GM21367 (cell line): Measurements from ENCODE around the gene B3GNT2.
A peak's percentile ranks its signal among the peaks of the same experiment; 100 is the strongest.
"Not testable (repeated sequence)": the region's sequence is repeated elsewhere in the genome, so short reads cannot be mapped to it uniquely, and the experiment has no call there.

Experiments used
- ATAC-seq: cut with Tn5 transposase; IDR thresholded peaks from one replicate; pipeline ENCODE4 v1.9.1; 2021; ENCODE audit not compliant: unreplicated experiment

The B3GNT2 gene

DNA sequence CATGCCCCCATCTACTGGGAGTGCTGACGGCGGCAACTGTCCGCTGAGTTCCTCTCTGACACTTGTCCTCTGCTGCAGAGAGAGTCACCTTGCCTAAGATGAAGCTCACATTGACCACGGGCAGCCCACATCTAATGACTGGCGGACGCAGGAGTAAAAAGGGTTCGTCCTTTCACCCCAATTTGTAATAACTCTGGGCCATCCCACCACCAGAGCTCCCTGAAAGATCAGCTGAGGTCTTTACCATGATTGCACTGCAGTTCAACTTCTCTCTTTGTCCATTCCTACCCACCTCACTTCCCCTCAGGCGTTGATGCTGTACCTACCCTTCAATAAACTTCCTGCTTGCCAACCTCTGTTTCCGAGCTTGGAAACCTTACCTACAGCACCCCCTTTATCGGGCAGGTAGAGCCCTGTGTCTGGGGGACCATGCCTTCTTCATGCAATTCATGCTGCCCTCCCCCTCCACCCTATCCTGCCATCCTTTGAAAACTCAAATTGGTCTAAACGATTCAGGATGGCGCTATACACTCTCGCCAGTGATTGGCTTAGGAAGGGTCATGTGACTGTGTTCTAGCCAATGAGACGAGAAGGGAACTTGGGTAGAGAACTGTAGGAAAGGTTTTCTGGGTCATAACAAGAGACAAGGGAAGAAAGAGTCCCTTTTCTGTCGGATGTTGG lies 10.3 kb upstream of the B3GNT2 start:
- no peak for ATAC-seq

DNA sequence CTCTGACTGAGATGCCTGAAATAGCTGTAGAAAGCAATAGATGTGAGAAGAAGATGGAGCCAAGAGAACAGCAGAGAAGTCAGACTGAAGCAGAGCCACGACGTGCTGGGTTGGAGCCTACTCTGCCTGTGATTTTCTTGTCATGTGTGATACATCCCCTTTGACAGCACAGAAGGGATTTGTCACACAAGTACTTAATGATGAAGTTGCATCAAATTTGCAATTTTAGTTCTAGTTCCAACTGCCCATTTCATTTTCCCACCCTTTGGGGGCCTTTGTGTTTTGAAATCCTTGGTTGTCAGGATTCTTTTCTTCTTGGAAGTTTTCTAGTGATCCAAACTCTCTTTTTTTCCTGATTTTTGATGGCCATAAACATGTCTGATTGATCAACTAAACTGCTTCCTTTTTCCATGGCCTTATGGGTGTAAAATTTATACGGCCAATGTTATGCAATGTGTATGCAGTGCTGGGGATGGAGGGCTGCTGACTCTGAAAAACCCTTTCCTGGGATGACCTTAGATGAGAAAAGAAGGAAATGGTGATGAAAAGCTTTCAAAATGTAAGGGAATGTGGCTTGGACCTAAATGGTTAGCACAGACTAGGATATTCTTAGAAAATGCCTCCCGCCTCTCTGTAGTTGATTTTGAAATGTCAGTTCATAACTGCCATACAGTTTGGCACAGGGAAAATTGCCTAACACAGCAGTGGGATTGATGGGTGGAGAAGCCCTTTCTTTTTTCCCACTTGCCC lies 9.6 kb upstream of the B3GNT2 start:
- ATAC-seq, result no peak

GRCh38 chr2:62187246-62187645 lies 8.7 kb upstream of the B3GNT2 start:
- ATAC-seq, result no peak

GRCh38 chr2:62188416-62188815 lies 7.5 kb upstream of the B3GNT2 start:
- ATAC-seq, result no peak

- no peak for ATAC-seq
These were observed 6.7 kb upstream of the B3GNT2 start for GRCh38 chr2:62189196-62189595.

- no peak for ATAC-seq
These were observed 3.1 kb upstream of the B3GNT2 start for GRCh38 chr2:62192811-62193210.

- ATAC-seq, result no peak
These were observed 1.1 kb upstream of the B3GNT2 start for GRCh38 chr2:62194558-62195420.

GRCh38 chr2:62196278-62196901 lies 475 bp downstream of the B3GNT2 start:
- peak; percentile 12 for ATAC-seq

GRCh38 chr2:62197011-62197924 lies 1.4 kb downstream of the B3GNT2 start:
- ATAC-seq, result no peak

DNA sequence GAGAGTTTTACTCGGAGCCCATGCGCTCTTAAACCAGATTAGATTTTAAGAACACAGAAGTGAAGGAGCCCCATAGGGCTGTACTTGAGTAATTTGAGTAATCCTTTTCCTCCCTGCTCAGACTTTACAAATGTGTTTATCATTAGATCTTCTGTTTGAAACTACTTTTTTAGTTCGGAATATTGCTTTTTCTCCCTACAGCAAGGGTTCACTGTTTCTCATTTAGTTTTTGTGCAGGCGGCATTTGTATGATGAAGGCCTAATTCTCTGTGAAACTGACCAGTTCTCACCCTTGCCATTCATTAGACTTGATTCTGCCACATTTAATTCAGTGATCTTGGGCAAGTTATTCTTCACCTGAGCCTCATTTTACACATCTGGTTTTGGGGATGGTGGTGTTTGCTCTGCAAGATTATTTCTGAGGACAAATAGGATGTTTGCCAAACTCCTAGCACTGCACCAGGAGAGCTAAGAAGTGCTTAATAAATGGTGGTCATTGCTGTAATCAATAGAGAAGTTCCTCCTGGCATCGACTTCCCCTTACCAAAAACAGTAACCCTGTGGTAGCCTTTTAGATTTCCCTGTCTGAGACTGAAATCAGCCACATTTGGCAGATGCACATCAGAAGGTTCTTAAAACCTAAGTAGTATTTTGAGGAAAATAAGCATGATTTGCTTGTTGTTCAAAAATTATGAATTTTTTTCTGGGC lies 2.2 kb downstream of the B3GNT2 start:
- ATAC-seq, result no peak

- ATAC-seq, result not testable (repeated sequence)
These were observed 2.9 kb downstream of the B3GNT2 start for GRCh38 chr2:62198854-62199253.

DNA sequence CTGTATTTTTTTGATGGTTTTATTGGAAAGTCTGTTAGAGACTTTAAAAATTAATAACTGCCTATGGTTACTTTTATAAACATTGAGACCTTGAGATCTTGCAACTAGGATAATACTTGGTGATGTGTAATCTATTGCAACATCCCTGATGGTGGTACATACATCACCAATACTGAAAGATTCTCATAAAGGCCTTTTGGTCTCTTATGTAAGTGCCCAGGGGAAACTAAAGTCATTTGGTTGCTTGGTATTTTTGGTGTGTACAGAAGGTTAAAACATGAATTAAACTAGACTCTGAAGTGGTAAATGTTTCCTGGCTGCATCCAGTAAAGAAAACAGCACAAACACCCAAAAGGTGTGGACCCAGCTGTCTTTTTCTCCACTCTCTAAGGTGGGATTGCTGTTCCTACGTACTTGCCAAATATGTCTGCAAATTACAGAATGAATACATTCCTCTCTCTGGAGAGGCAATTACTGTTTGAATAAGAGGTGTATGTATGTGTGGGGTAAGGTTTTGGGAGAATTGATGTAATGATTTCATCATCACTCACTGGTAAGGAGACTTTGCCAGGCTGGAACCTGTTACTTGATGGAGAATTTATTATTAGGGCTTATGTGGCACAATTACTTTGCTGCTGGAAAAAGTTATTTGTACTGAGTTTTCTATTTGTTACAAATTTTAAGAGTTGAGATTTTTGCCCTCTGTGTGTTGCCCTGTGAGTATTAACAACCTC lies 3.6 kb downstream of the B3GNT2 start:
- no peak for ATAC-seq

DNA sequence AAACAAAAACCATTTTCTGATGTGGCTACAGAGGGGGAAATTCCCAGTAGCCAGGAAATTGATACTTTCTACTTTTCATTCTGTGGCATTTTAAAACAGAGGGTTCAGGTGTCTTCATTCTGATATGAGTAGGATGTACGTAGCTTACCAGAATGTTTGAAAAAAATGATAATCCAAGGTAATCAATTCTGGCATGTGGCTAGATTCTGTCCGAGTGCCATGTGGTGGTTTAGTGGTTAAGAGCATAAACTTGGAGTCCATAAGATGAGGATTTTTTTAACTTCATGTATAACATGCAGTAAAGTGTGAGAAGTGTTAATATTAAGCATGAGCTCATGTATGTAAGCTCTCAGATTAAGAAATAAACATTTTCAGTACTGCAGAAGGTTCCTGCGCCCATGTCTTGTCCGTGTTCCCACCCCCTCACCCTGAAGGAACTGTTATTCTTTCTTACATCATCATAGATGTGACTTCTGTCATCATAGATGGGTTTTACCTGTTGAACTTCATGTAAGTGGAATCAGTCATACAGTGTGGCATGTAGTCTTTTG lies 4.5 kb downstream of the B3GNT2 start:
- no peak for ATAC-seq

GRCh38 chr2:62200868-62201267 lies 5.0 kb downstream of the B3GNT2 start:
- no peak for ATAC-seq

- ATAC-seq, result no peak
These were observed 5.4 kb downstream of the B3GNT2 start for GRCh38 chr2:62201307-62201706.

GRCh38 chr2:62202019-62202722 lies 6.3 kb downstream of the B3GNT2 start:
- ATAC-seq, result peak; percentile 35

- ATAC-seq, result no peak
These were observed 6.8 kb downstream of the B3GNT2 start for GRCh38 chr2:62202729-62203128.

DNA sequence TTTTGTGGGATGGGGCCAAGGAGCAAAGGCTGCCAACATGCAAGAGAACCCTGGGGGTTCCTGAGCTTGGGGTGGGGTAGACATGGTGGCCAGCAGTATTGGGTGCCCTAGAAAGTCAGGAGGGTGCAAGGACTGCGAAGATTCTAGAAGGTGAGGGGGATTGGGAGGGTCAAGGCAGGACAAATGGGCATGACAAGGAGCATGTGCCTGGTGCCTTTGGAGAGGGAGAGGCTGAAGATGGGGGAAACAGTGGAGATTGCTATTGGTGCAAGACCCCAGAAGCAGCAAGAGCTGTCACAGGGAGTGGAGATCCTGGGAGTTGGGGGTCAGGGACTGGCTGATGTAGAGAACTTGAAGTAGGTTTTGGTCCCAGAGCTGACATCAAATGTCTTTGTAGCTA lies 7.5 kb downstream of the B3GNT2 start:
- ATAC-seq, result no peak
